Activated naive CD8-positive, alpha-beta T cell treated with anti-CD3 and anti-CD28 coated beads, Interleukin-2, amount 10 ng/mL, durations not matched to agents 7 days and 5 days (primary cell): Measurements from ENCODE around the gene UBA5. TPM values are rescaled to one million over a fixed set of nuclear protein-coding genes. Genes with fewer than 3 reads are reported as not detected.
"Not testable (repeated sequence)": the region's sequence is repeated elsewhere in the genome, so short reads cannot be mapped to it uniquely, and the experiment has no call there.

ENCODE experiments used
- ATAC-seq: fragments of 150-1000 bp; cut with Tn5 transposase; one replicate; pipeline ENCODE4 v1.10.0; 2021; ENCODE audit warnings: low read depth, moderate library complexity
- POLR2A ChIA-PET: fragments of 350-600 bp; sonication (Branson Sonifier 250); formaldehyde crosslinking; loops from one replicate; lab custom pipeline; 2021; ENCODE audit warnings: antibody characterized with exemption; lab: Charles Lee
- DNase-seq: peaks from one replicate; pipeline ENCODE4 v3.0.0; 2021
- H3K27ac Mint-ChIP-seq: one replicate; pipeline ENCODE4 v1.8.0; 2022; ENCODE audit warnings: mild to moderate bottlenecking, mixed read lengths
- H3K27me3 Mint-ChIP-seq: one replicate; pipeline ENCODE4 v1.8.0; 2022; ENCODE audit warnings: mild to moderate bottlenecking, moderate library complexity, mixed read lengths
- H3K36me3 Mint-ChIP-seq: one replicate; pipeline ENCODE4 v1.8.0; 2021; ENCODE audit warnings: mild to moderate bottlenecking, mixed read lengths
- H3K4me1 Mint-ChIP-seq: one replicate; pipeline ENCODE4 v1.8.0; 2021; ENCODE audit warnings: mixed read lengths
- H3K4me3 Mint-ChIP-seq: one replicate; pipeline ENCODE4 v1.8.0; 2022; ENCODE audit warnings: mild to moderate bottlenecking, moderate library complexity, mixed read lengths
- H3K9me3 Mint-ChIP-seq: one replicate; pipeline ENCODE4 v1.8.0; 2021; ENCODE audit warnings: mixed read lengths
- total RNA-seq, 2 experiments: library from RNA; stranded (reverse); gene quantifications; one replicate each; pipeline ENCODE4 v1.2.3, GENCODE V29; 2021

Gene UBA5
- total RNA-seq, 2 experiments from 2014 or later = 33.6 to 43.3 TPM

- no peak overlapping the region for H3K27ac Mint-ChIP-seq
- DNase-seq (no peak), ATAC-seq (no peak)
- POLR2A ChIA-PET = no interaction called here
- no peaks in the 10 kb centered on the region for H3K27me3 Mint-ChIP-seq
- H3K4me1 Mint-ChIP-seq = no peaks in the 10 kb centered on the region
- H3K36me3 Mint-ChIP-seq = peaks cover 15% of the 10 kb centered on the region
- no peak overlapping the region for H3K4me3 Mint-ChIP-seq
- H3K9me3 Mint-ChIP-seq = no peaks in the 10 kb centered on the region
These were observed 22.5 kb upstream of the UBA5 start for GRCh38 chr3:132637590-132637989.

GRCh38 chr3:132638706-132639105, 21.4 kb upstream of the UBA5 start:
- POLR2A ChIA-PET = no interaction called here
- no peak for DNase-seq
- no peaks in the 10 kb centered on the region for H3K27me3 Mint-ChIP-seq
- peaks cover 15% of the 10 kb centered on the region for H3K36me3 Mint-ChIP-seq
- no peaks in the 10 kb centered on the region for H3K9me3 Mint-ChIP-seq
- no peak overlapping the region for H3K27ac Mint-ChIP-seq
- ATAC-seq = no peak
- H3K4me1 Mint-ChIP-seq = peaks cover 7% of the 10 kb centered on the region
- no peak overlapping the region for H3K4me3 Mint-ChIP-seq

DNA sequence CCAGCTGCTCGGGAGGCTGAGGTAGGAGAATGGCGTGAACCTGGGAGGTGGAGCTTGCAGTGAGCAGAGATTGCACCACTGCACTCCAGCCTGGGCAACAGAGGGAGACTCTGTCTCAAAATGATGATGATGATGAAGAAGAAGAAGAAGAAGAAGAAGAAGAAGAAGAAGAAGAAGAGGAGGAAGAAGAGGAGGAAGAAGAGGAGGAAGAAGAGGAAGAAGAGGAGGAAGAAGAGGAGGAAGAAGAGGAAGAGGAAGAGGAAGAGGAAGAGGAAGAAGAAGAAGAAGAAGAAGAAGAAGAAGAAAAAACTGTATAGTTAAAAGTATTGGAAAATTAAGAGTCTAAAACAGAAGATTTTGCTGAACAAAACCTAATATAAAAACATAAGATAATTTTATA, 18.7 kb upstream of the UBA5 start:
- POLR2A ChIA-PET = not testable (repeated sequence)

DNA sequence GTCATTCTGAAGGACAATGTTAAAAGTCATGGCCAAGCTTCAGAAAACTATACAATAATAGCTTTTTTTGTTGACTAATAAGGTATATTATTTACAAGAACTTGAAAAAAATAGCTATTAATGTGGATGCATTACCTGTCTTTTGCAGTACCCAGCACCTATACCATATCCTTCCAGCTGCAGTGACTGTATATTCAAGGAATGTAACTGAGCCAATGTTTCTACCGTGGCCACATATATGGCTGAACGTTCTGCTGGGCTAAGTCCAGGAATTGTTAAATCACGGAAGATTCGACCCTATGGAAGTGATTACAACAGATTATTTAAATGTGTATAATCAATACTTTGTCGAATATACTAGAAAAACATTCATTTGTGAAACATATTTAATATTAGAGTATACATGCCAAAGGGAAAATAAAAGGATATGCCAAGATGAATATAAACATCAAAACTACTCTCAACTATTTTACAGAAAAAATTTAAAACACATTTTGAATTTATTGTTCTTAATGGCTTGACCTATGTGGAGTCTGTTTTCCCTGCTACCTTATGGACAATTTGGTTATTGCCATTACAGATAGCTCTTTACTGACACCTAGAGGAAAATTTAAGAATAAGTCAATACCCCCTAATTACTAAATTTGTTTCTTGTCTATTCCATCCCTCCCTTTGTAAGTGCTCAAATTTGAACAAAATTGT, 18.1 kb upstream of the UBA5 start:
- Mint-ChIP-seq H3K4me3 (no peak overlapping the region), H3K27ac (no peak overlapping the region), H3K4me1 (peaks cover 9% of the 10 kb centered on the region), H3K36me3 (peaks cover 4% of the 10 kb centered on the region), H3K9me3 (no peaks in the 10 kb centered on the region), H3K27me3 (no peaks in the 10 kb centered on the region)
- no peak for ATAC-seq
- POLR2A ChIA-PET = no interaction called here
- DNase-seq = no peak

More for the DNA sequence above, 18.7 kb upstream of the UBA5 start:
- not testable (repeated sequence) for ATAC-seq, H3K27ac Mint-ChIP-seq, H3K4me3 Mint-ChIP-seq, H3K9me3 Mint-ChIP-seq, H3K36me3 Mint-ChIP-seq, DNase-seq, H3K4me1 Mint-ChIP-seq, H3K27me3 Mint-ChIP-seq

DNA sequence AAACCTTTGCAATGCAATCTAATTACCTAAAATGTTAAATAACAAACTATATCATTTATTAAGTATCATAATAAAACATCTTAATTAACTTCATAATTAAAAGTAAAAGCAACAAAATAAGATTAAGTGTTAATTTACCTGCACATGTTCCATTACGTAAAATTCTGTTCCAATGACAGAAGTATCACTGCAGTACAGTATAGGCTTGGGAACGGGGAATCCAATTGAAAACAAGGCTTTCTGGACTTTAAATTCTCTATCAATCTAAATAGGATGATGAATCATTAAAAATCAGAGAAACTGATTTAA, 17.6 kb upstream of the UBA5 start:
- ATAC-seq = no peak
- no peaks in the 10 kb centered on the region for H3K9me3 Mint-ChIP-seq
- H3K36me3 Mint-ChIP-seq = peaks cover 2% of the 10 kb centered on the region
- no peak overlapping the region for H3K4me3 Mint-ChIP-seq
- H3K4me1 Mint-ChIP-seq = peaks cover 9% of the 10 kb centered on the region
- no peaks in the 10 kb centered on the region for H3K27me3 Mint-ChIP-seq
- no peak for DNase-seq
- POLR2A ChIA-PET = no interaction called here
- no peak overlapping the region for H3K27ac Mint-ChIP-seq

- H3K9me3 Mint-ChIP-seq = no peaks in the 10 kb centered on the region
- DNase-seq (no peak), ATAC-seq (no peak)
- peak overlapping the region; percentile 41 for H3K27ac Mint-ChIP-seq
- H3K27me3 Mint-ChIP-seq = no peaks in the 10 kb centered on the region
- H3K4me1 Mint-ChIP-seq = peaks cover 9% of the 10 kb centered on the region
- POLR2A ChIA-PET = interaction anchor here (0.8 kb wide), 1 partner anchor 226 kb away, joined by 3 read pairs; the partner anchor contains the start of gene DNAJC13
- H3K4me3 Mint-ChIP-seq = no peak overlapping the region
- peaks cover 2% of the 10 kb centered on the region for H3K36me3 Mint-ChIP-seq
These were observed 16.8 kb upstream of the UBA5 start for GRCh38 chr3:132643366-132643765.

DNA sequence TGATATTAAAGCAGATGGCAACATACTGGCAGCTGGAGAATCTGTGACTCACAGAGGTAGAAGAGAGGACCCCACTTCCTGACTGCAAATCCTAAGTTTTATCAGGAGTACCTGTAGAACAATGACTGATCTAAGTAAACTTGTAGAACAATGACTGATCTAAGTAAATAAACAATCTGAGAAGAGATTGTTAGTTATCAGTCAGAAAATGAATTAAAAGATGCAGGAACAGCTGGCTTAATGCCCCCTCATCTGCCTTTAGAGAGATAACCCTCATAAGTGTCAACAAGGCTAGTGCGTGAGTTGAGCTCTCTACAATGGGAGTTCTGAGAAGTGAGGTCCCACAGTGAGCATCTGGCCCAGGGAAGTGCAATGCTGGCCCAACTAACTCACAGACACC, 15.1 kb upstream of the UBA5 start:
- no peaks in the 10 kb centered on the region for H3K36me3 Mint-ChIP-seq
- H3K9me3 Mint-ChIP-seq = no peaks in the 10 kb centered on the region
- no peak for ATAC-seq
- POLR2A ChIA-PET = interaction anchor here (1.2 kb wide), 1 partner anchor 14 kb away, joined by 3 read pairs; no protein-coding TSS in a partner anchor
- H3K27ac Mint-ChIP-seq = no peak overlapping the region
- peaks cover 9% of the 10 kb centered on the region for H3K4me1 Mint-ChIP-seq
- no peaks in the 10 kb centered on the region for H3K27me3 Mint-ChIP-seq
- H3K4me3 Mint-ChIP-seq = no peak overlapping the region
- DNase-seq = no peak

DNA sequence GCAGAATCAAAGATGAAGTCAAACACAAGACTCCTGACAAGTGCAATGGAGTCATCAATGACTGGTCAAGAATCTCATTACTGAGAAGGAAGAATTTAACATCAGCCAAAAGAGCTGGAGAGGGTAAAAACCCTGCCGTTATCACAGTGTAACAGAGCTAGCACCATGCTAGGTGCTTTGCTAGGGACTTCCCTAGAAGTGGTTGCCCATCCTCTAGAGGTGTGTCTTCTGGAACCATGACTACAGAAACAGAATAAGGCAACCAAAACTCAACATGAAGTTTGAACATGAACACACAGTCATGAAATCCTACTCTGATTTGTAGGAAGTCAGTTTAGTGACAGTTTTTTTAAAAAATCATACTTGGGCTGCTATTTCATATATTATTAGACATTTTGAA, 10.0 kb upstream of the UBA5 start:
- Mint-ChIP-seq H3K4me3 (no peak overlapping the region), H3K27ac (no peak overlapping the region), H3K4me1 (peaks cover 1% of the 10 kb centered on the region), H3K27me3 (no peaks in the 10 kb centered on the region), H3K36me3 (no peaks in the 10 kb centered on the region), H3K9me3 (no peaks in the 10 kb centered on the region)
- DNase-seq = no peak
- POLR2A ChIA-PET = no interaction called here
- ATAC-seq = no peak

DNA sequence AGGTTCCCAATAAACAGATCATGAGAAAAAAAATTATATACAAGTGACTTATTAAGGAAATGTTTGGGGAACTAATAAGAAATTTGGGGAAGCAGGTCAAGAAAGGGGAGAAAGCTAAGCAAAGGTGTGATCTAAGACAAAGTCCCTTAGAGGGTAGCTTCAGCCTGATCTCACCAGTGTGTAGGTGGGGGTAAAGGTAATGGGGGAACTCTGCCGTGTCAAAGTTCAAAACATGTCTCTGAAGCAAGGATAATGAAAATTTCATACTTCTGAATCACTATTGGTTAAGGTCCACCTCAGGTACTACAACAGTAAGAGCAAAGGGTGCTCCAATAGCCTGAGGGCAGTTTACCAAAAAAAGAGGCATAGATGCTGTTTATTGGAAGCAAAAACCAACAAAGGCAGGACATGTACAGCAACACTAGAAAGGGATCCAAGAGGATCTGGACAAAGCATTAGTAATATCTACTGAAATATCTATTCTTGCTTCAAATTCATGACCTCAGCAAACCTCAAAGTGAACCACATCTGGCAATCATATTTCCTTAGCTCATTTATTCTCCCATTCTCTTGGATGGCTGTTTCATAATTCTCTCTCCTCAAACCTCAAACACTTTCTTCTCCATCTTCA, 7.4 kb upstream of the UBA5 start:
- Mint-ChIP-seq H3K4me1 (peaks cover 7% of the 10 kb centered on the region), H3K27me3 (no peaks in the 10 kb centered on the region), H3K36me3 (no peaks in the 10 kb centered on the region), H3K27ac (no peak overlapping the region), H3K4me3 (no peak overlapping the region), H3K9me3 (no peaks in the 10 kb centered on the region)
- POLR2A ChIA-PET = no interaction called here
- DNase-seq (no peak), ATAC-seq (no peak)

DNA sequence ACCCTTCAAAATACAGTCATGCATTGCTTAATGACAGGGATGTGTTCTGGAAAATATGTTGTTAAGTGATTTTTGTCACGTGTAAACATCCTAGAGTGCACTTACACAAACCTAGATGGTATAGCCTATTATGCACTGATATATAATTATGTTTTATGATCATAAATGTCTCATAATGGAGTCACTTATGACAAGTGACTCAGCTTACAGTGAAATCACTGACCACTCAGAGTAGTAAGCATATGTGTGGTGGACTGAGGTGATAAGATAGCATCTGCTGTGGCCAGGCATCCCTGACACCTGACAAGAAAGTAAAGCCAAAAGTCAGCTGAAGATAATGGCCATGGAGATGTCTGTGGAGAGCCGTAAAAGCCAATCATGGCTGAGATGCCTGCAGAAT, 5.9 kb upstream of the UBA5 start:
- Mint-ChIP-seq H3K36me3 (no peaks in the 10 kb centered on the region), H3K4me1 (peaks cover 18% of the 10 kb centered on the region), H3K27me3 (no peaks in the 10 kb centered on the region), H3K9me3 (no peaks in the 10 kb centered on the region), H3K4me3 (no peak overlapping the region), H3K27ac (no peak overlapping the region)
- POLR2A ChIA-PET = no interaction called here
- ATAC-seq (no peak), DNase-seq (no peak)

- no peaks in the 10 kb centered on the region for H3K27me3 Mint-ChIP-seq
- H3K27ac Mint-ChIP-seq = no peak overlapping the region
- no peaks in the 10 kb centered on the region for H3K9me3 Mint-ChIP-seq
- peaks cover 20% of the 10 kb centered on the region for H3K4me1 Mint-ChIP-seq
- H3K4me3 Mint-ChIP-seq = no peak overlapping the region
- POLR2A ChIA-PET = no interaction called here
- H3K36me3 Mint-ChIP-seq = no peaks in the 10 kb centered on the region
- DNase-seq (no peak), ATAC-seq (no peak)
These were observed 5.4 kb upstream of the UBA5 start for GRCh38 chr3:132654721-132655120.

GRCh38 chr3:132655471-132655870, 4.7 kb upstream of the UBA5 start:
- POLR2A ChIA-PET = no interaction called here
- H3K27ac Mint-ChIP-seq = no peak overlapping the region
- H3K4me3 Mint-ChIP-seq = no peak overlapping the region
- H3K9me3 Mint-ChIP-seq = no peaks in the 10 kb centered on the region
- H3K36me3 Mint-ChIP-seq = no peaks in the 10 kb centered on the region
- H3K27me3 Mint-ChIP-seq = no peaks in the 10 kb centered on the region
- H3K4me1 Mint-ChIP-seq = peaks cover 20% of the 10 kb centered on the region
- DNase-seq = no peak
- no peak for ATAC-seq

- Mint-ChIP-seq H3K27ac (no peak overlapping the region), H3K27me3 (no peaks in the 10 kb centered on the region), H3K9me3 (no peaks in the 10 kb centered on the region), H3K4me1 (peaks cover 32% of the 10 kb centered on the region), H3K36me3 (no peaks in the 10 kb centered on the region), H3K4me3 (peak overlapping the region; percentile 41)
- no peak for DNase-seq
- no peak for ATAC-seq
- POLR2A ChIA-PET = interaction anchor here (0.6 to 1.1 kb wide), 3 partner anchors 13 to 916 kb away, joined by 3 to 6 read pairs (median 4); no protein-coding TSS in a partner anchor
These were observed 2.0 kb upstream of the UBA5 start for GRCh38 chr3:132657869-132658747.
